ENCODE measurements around the gene ARHGEF28.

GRCh38 chr5:73948720-73949119, 322.7 kb downstream of the ARHGEF28 start:
- TF ChIP-seq CTCF (IDR thresholded peaks at IDR 0.05) (no peak), POLR2A (IDR thresholded peaks at IDR 0.05) (no peak)
